Measurements from ENCODE around the gene ITGAL. TPM values are rescaled to one million over a fixed set of nuclear protein-coding genes. Genes with fewer than 3 reads are reported as not detected.
A peak's percentile ranks its signal among the peaks of the same experiment; 100 is the strongest.
"Not testable (repeated sequence)": the region's sequence is repeated elsewhere in the genome, so short reads cannot be mapped to it uniquely, and the experiment has no call there.

Gene ITGAL
- polyA plus RNA-seq, 10 donors, result 1.5 to 8.7 (median 2.7) TPM

GRCh38 chr16:30457743-30458560, 14.6 kb upstream of the ITGAL start:
- no peak for DNase-seq

GRCh38 chr16:30458561-30459394, 13.8 kb upstream of the ITGAL start:
- DNase-seq, result peak in 2 of 3 donors; percentile 16 to 30

GRCh38 chr16:30459456-30459855, 13.1 kb upstream of the ITGAL start:
- no peak for DNase-seq

GRCh38 chr16:30461426-30461825, 11.1 kb upstream of the ITGAL start:
- not testable (repeated sequence) for DNase-seq

DNA sequence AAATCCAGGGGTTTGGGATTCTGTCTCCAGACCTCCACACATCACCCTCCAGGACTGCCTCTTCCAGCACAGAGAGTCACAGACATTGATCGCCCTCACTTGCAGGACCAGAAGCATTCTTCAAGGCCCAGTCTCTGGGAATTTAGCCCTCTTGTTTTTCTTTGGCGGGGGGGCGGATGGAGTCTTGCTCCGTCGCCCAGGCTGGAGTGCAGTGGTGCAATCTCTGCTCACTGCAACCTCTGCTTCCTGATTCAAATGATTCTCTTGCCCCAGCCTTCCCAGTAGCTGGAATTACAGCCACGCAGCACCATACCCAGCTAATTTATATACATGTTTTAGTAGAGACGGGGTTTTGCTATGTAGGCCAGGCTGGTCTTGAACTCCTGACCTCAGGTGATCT, 8.5 kb upstream of the ITGAL start:
- no peak for DNase-seq

DNA sequence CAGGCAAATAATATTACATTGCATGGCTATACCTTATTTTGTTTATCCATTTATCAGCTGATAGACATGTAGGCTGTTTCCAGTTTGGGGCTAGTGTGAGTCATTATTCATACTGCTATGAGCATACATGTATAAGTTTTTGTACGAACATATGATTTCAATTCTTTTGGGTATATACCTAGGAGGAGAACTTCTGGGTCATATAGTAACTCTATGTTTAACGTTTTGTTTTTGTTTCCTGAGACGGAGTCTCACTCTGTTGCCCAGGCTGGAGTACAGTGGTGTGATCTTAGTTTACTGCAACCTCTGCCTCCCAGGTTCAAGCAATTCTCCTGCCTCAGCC, 2.4 kb upstream of the ITGAL start:
- DNase-seq, result no peak

- DNase-seq, result no peak
Measured at GRCh38 chr16:30470632-30470995, 1.9 kb upstream of the ITGAL start.

DNA sequence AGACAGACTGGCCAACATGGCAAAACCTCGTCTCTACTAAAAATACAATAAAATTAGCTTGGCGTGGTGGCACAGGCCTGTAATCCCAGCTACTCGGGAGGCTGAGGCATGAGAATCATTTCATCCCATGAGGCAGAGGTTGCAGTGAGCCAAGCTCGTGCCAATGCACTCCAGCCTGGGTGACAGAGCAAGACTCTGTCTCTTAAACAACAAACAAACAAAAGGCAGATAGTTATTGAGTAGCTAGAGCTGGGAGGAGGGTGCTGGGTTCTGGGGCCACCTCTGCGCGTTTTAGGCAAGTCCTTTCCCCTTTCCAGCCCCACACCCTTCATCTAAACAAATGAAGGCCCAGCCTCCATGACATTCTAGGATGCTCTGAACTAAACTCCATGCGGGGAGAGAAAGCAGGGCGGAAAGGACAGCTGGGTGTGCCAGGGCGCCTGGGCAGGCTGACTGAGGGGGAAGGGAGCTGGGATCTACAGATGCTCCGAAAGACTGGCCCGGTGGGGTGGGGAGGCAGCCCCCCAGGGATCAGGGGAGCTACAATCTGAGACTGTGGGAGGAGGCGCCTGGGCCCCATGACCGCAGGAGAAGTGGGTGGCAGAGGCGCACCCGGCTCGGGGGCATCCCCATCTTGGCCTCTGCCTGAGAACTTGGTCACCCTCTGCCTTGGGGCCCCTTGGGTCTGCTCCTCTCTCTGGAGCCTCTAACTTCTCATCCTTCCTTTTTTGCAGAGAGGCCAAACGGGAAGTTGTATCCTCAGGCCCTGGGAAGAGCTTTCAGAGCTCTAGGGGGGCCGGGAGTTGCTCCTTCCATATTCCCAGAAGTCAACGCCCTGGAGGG, 910 bp downstream of the ITGAL start:
- no peak for DNase-seq

GRCh38 chr16:30474074-30474452, 1.5 kb downstream of the ITGAL start:
- DNase-seq, result no peak

DNA sequence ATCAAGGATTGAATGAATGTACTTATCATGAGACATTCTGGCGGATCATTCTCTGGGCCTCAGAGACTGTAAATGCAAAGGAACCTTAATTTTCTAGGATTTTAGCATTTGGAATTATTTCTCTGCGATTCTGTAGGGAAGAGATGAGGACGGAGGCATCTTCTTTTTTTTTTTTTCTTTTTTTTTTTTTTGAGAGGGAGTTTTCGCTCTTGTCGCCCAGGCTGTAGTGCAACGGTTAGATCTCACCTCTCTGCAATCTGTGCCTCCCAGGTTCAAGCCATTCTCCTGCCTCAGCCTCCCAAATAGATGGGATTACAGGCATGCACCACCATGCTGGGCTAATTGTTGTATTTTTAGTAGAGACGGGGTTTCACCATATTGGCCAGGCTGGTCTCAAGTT, 2.1 kb downstream of the ITGAL start:
- no peak for DNase-seq

GRCh38 chr16:30476991-30477390, 4.4 kb downstream of the ITGAL start:
- no peak for DNase-seq

- DNase-seq, result not testable (repeated sequence)
Measured at GRCh38 chr16:30477773-30478172, 5.2 kb downstream of the ITGAL start.

DNA sequence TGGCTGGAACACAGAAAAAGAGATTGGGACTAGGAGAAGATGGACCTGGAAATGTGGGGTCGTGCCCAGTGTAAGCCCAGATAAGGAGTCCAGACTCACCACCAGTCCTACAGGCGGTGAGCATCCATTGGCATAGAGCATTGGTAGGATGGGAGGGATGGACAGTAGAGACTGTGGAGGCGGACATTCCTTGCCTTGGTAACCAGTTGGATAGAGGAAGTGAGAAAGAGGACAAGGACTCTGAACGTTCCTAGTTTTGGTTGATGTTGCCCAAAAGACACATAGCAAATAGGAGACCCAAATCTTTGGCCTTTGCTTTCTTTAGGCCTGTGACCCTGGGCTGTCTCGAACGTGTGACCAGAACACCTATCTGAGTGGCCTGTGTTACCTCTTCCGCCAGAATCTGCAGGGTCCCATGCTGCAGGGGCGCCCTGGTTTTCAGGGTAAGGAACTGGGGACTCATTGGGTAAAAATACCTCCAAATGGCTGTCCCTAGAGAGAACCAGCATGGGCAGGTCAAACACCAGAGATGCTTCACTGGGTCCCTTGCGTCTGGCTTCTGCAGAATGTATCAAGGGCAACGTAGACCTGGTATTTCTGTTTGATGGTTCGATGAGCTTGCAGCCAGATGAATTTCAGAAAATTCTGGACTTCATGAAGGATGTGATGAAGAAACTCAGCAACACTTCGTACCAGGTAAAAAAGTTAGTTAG, 6.4 kb downstream of the ITGAL start:
- no peak for DNase-seq

DNA sequence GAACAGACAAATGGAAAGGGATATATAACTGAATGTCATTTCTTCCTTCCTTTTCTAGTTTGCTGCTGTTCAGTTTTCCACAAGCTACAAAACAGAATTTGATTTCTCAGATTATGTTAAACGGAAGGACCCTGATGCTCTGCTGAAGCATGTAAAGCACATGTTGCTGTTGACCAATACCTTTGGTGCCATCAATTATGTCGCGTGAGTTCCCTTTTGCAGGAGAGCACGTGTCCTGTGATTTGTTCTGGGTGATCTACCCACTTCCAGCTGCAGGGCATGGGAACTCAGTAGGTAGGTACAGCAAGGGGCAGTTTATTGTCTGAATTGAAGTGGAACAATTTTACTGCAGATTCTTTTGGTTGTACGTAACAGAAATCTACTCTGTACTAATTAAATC, 8.8 kb downstream of the ITGAL start:
- DNase-seq, result no peak

DNA sequence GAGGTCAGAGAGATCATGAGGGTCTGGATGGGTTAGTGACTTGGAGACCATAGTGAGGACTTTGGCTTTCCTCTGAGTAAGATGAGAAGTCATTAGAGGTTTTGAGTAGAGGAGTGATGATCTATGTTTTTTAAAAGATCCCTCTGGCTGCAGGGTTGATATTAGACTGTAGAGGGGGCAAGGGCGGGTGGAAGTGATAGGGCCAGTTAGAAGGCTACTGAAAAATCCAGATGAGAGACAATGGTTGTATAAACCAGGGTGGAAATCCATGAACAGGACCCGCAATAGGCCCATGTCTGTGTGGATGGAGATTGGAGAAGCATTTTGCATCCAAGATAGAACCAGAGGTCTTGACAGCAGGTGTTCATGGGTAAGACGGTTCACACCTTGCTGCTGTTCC, 9.8 kb downstream of the ITGAL start:
- no peak for DNase-seq

DNA sequence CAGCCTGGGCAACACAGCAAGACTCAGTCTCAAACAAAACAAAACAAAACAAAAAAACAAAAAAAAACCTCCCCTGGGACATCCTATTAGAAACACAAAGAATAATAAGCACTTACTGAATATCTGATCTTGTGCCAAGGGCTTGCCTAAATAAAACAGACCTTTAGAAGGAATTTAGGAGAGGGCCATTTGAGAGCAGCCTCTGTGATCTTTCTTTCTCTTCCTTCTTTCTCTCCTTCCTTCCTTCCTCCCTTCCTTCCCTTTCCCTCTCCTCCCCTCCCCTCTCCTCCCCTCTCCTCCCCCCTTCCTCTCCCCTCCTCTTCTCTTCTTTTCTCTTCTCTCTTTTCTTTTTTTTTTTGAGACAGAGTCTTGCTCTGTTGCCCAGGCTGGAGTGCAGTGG, 12.3 kb downstream of the ITGAL start:
- no peak for DNase-seq

- DNase-seq, result no peak
Measured at GRCh38 chr16:30485818-30486436, 13.4 kb downstream of the ITGAL start.

- no peak for DNase-seq
Measured at GRCh38 chr16:30488764-30489605, 16.4 kb downstream of the ITGAL start.

- DNase-seq, result no peak
Measured at GRCh38 chr16:30490210-30490609, 17.7 kb downstream of the ITGAL start.

GRCh38 chr16:30491229-30491628, 18.7 kb downstream of the ITGAL start:
- no peak for DNase-seq
